ENCODE measurements around the gene HNRNPUL1. TPM values are rescaled to one million over a fixed set of nuclear protein-coding genes. Genes with fewer than 3 reads are reported as not detected.

Gene HNRNPUL1
- total RNA-seq (47.3 and 58.1 TPM in 2 replicates), polyA plus RNA-seq (36.4 and 60.4 TPM in 2 replicates), polyA minus RNA-seq (ENCODE audit: low replicate concordance) (123 and 228 TPM in 2 replicates)
- 121 and 163 TPM in 2 replicates for polyA plus RNA-seq (2012)

DNA sequence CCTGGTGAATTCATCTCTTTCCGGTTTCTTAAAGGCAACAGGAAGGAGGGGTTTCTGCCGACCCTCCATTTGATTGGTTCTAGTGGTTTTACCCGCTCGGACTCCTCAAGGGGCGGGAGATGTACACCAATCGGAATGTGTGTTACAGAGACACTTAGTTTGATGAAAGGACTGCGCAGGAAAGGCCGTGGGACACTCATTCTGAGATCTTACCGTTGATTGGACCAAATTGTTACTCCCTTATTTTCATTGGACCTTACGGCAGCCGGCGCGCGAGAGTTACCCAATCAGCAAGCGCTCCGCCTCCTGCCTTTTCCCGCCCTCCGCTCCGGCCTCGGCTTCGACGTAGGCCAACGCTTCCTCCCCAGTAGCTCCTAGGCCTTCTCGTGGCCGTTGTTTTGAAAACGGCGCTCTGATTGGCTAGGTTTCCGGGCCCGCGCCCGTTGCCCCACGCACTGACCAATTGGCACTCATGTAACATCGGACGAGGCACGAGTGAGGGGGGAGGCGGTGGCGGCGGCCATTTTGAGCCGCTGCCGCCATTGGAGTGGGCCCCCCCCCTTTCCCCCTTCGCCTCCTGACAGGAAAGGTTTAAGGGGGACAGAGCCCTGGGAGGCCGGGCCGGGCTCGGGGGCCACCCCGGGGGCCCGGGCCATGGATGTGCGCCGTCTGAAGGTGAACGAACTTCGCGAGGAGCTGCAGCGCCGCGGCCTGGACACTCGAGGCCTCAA lies at the start of gene HNRNPUL1:
HNRNPUL1 (plus strand) TSS at position 523 of the 731 bp plus-strand sequence; CDS start at position 655, 132 bp downstream.
- Histone ChIP-seq H3K4me1 (ENCODE audit: control insufficient read depth, extremely low read depth, insufficient read depth, low read length) (peaks cover 15% of the 10 kb centered on the region), H3K27me3 (ENCODE audit: control insufficient read depth, insufficient read depth, low read length) (no peaks in the 10 kb centered on the region), H4K20me1 (ENCODE audit: control insufficient read depth, extremely low read depth, insufficient read depth, low read length) (no peaks in the 10 kb centered on the region), H3K36me3 (ENCODE audit: control insufficient read depth, insufficient read depth, low read length) (peaks cover 13% of the 10 kb centered on the region), H3K9ac (ENCODE audit: insufficient read depth, low read length) (peak within 1 kb of the TSS; percentile 99), H3K4me3 (replicated peaks in 1 of 4; ENCODE audit: control extremely low read depth in 1 of 4, insufficient read depth in 1 of 4, low read depth in 3 of 4, low read length in 4 of 4) (peak within 1 kb of the TSS; percentile 82 to 95 (median 94)), H3K9me3 (ENCODE audit: control insufficient read depth, insufficient read depth, low read depth, low read length) (no peaks in the 10 kb centered on the region), H2AFZ (ENCODE audit: low read length) (no peak within 1 kb of the TSS), H3K4me2 (ENCODE audit: extremely low read depth, insufficient read depth, low read length) (peak within 1 kb of the TSS; percentile 95), H3K27ac (ENCODE audit: insufficient read depth, low read length) (peak within 1 kb of the TSS; percentile 96), H3K79me2 (ENCODE audit: control insufficient read depth, insufficient read depth, low read length) (peaks cover 42% of the 10 kb centered on the region)
- DNase-seq (ENCODE audit: low read depth in 2 of 2): peak; percentile 100
- TF ChIP-seq, protein P1, sequence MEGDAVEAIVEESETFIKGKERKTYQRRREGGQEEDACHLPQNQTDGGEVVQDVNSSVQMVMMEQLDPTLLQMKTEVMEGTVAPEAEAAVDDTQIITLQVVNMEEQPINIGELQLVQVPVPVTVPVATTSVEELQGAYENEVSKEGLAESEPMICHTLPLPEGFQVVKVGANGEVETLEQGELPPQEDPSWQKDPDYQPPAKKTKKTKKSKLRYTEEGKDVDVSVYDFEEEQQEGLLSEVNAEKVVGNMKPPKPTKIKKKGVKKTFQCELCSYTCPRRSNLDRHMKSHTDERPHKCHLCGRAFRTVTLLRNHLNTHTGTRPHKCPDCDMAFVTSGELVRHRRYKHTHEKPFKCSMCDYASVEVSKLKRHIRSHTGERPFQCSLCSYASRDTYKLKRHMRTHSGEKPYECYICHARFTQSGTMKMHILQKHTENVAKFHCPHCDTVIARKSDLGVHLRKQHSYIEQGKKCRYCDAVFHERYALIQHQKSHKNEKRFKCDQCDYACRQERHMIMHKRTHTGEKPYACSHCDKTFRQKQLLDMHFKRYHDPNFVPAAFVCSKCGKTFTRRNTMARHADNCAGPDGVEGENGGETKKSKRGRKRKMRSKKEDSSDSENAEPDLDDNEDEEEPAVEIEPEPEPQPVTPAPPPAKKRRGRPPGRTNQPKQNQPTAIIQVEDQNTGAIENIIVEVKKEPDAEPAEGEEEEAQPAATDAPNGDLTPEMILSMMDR (conservative IDR thresholded peaks at IDR 0.05 in 1 of 2, IDR thresholded peaks at IDR 0.05 in 1 of 2; ENCODE audit: low read depth in 1 of 2, low read length in 2 of 2): peak in 1 of 2 donors; percentile 12
- no peak for TF ChIP-seq EZH2 (IDR thresholded peaks at IDR 0.05; ENCODE audit: low read length, missing control alignments)

DNA sequence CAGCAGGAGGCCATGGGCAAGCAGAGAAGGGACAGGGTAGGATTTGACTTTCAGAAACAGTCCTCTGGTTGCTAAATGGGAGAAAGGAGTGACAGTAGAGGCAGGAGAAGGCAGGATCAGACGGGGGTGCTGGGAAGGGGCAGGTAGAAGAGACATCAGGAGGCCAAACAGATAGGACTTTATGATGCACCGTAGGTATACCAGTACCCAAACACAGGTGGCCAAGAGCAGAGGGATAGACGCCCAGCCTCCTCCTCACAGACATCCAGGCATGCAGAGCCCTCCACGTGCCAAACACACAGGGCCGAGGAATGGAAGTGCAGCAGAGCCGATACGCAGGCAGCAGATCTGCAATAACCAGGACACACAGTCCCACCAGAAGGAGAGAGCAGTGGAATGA lies 46.4 kb upstream of the HNRNPUL1 start:
- Histone ChIP-seq H3K4me2 (ENCODE audit: extremely low read depth, insufficient read depth, low read length) (no peak overlapping the region), H3K79me2 (ENCODE audit: control insufficient read depth, insufficient read depth, low read length) (peaks cover 33% of the 10 kb centered on the region), H3K36me3 (ENCODE audit: control insufficient read depth, insufficient read depth, low read length) (peaks cover 18% of the 10 kb centered on the region), H4K20me1 (ENCODE audit: control insufficient read depth, extremely low read depth, insufficient read depth, low read length) (no peaks in the 10 kb centered on the region), H2AFZ (ENCODE audit: low read length) (no peak overlapping the region), H3K27ac (ENCODE audit: insufficient read depth, low read length) (no peak overlapping the region), H3K9me3 (ENCODE audit: control insufficient read depth, insufficient read depth, low read depth, low read length) (no peaks in the 10 kb centered on the region), H3K4me3 (replicated peaks in 1 of 4; ENCODE audit: control extremely low read depth in 1 of 4, insufficient read depth in 1 of 4, low read depth in 3 of 4, low read length in 4 of 4) (no peak overlapping the region), H3K9ac (ENCODE audit: insufficient read depth, low read length) (no peak overlapping the region), H3K4me1 (ENCODE audit: control insufficient read depth, extremely low read depth, insufficient read depth, low read length) (peaks cover 20% of the 10 kb centered on the region), H3K27me3 (ENCODE audit: control insufficient read depth, insufficient read depth, low read length) (no peaks in the 10 kb centered on the region)
- no peak for TF ChIP-seq EZH2 (IDR thresholded peaks at IDR 0.05; ENCODE audit: low read length, missing control alignments)
- TF ChIP-seq, protein P1 (conservative IDR thresholded peaks at IDR 0.05 in 1 of 2, IDR thresholded peaks at IDR 0.05 in 1 of 2; ENCODE audit: low read depth in 1 of 2, low read length in 2 of 2): no peak
- DNase-seq (ENCODE audit: low read depth in 2 of 2): no peak

DNA sequence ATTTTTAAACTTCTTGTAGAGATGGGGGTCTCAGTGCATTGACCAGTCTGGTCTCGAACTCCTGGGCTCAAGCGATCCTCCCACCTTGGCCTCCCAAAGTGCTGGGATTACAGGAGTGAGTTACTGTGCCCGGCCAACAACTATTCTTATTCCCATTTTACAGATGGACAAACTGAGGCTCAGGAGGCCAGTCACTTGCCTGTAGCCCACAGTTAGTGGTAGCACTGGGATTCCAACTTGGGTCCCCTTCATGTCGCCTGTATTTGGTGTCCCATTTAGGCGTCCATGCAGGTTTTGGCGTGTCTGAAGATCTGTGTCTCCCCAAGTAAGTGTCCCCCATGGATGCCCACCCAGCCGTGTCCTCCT lies 45.9 kb upstream of the HNRNPUL1 start:
- Histone ChIP-seq H3K27ac (ENCODE audit: insufficient read depth, low read length) (peak overlapping the region; percentile 99), H3K9me3 (ENCODE audit: control insufficient read depth, insufficient read depth, low read depth, low read length) (no peaks in the 10 kb centered on the region), H3K79me2 (ENCODE audit: control insufficient read depth, insufficient read depth, low read length) (peaks cover 36% of the 10 kb centered on the region), H3K4me3 (replicated peaks in 1 of 4; ENCODE audit: control extremely low read depth in 1 of 4, insufficient read depth in 1 of 4, low read depth in 3 of 4, low read length in 4 of 4) (peak overlapping the region in 2 of 4 experiments; percentile 4 to 92), H3K27me3 (ENCODE audit: control insufficient read depth, insufficient read depth, low read length) (no peaks in the 10 kb centered on the region), H3K4me2 (ENCODE audit: extremely low read depth, insufficient read depth, low read length) (peak overlapping the region; percentile 4), H2AFZ (ENCODE audit: low read length) (peak overlapping the region; percentile 22), H3K36me3 (ENCODE audit: control insufficient read depth, insufficient read depth, low read length) (peaks cover 21% of the 10 kb centered on the region), H4K20me1 (ENCODE audit: control insufficient read depth, extremely low read depth, insufficient read depth, low read length) (no peaks in the 10 kb centered on the region), H3K4me1 (ENCODE audit: control insufficient read depth, extremely low read depth, insufficient read depth, low read length) (peaks cover 22% of the 10 kb centered on the region), H3K9ac (ENCODE audit: insufficient read depth, low read length) (peak overlapping the region; percentile 18)
- TF ChIP-seq EZH2 (IDR thresholded peaks at IDR 0.05; ENCODE audit: low read length, missing control alignments): no peak
- TF ChIP-seq, protein P1 (conservative IDR thresholded peaks at IDR 0.05 in 1 of 2, IDR thresholded peaks at IDR 0.05 in 1 of 2; ENCODE audit: low read depth in 1 of 2, low read length in 2 of 2): no peak
- no peak for DNase-seq (ENCODE audit: low read depth in 2 of 2)

All from fibroblast of lung (primary cell).